ENCODE measurements around the gene RBM20. TPM values are rescaled to one million over a fixed set of nuclear protein-coding genes. Genes with fewer than 3 reads are reported as not detected.

RBM20 gene
- total RNA-seq, 4 donors from 2014 or later: 1.6 to 18.6 (median 3.2) TPM

- WGBS: 72% methylated on average over 3 of the region's 3 CpGs
- DNase-seq (ENCODE audit: low spot score in 2 of 2): no peak
- Histone ChIP-seq H3K36me3 (peaks cover 65% of the 10 kb centered on the region), H3K27ac (no peak overlapping the region), H3K27me3 (no peaks in the 10 kb centered on the region), H3K4me1 (peaks cover 53% of the 10 kb centered on the region), H3K4me3 (no peak overlapping the region), H3K9me3 (no peaks in the 10 kb centered on the region)
- TF ChIP-seq POLR2AphosphoS5 (IDR thresholded peaks at IDR 0.05): no peak
These were observed 235.9 kb downstream of the RBM20 start for GRCh38 chr10:110880012-110880411.

GRCh38 chr10:110881247-110881646 is 237.1 kb downstream of the RBM20 start:
- Histone ChIP-seq H3K36me3 (peaks cover 78% of the 10 kb centered on the region), H3K9me3 (no peaks in the 10 kb centered on the region), H3K27ac (no peak overlapping the region), H3K4me1 (peaks cover 43% of the 10 kb centered on the region), H3K27me3 (no peaks in the 10 kb centered on the region), H3K4me3 (no peak overlapping the region)
- TF ChIP-seq POLR2AphosphoS5 (IDR thresholded peaks at IDR 0.05) (no peak), EP300 (IDR thresholded peaks at IDR 0.05) (no peak), POLR2A (IDR thresholded peaks at IDR 0.05) (no peak)
- TF ChIP-seq, protein P1, sequence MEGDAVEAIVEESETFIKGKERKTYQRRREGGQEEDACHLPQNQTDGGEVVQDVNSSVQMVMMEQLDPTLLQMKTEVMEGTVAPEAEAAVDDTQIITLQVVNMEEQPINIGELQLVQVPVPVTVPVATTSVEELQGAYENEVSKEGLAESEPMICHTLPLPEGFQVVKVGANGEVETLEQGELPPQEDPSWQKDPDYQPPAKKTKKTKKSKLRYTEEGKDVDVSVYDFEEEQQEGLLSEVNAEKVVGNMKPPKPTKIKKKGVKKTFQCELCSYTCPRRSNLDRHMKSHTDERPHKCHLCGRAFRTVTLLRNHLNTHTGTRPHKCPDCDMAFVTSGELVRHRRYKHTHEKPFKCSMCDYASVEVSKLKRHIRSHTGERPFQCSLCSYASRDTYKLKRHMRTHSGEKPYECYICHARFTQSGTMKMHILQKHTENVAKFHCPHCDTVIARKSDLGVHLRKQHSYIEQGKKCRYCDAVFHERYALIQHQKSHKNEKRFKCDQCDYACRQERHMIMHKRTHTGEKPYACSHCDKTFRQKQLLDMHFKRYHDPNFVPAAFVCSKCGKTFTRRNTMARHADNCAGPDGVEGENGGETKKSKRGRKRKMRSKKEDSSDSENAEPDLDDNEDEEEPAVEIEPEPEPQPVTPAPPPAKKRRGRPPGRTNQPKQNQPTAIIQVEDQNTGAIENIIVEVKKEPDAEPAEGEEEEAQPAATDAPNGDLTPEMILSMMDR (IDR thresholded peaks at IDR 0.05): no peak
- WGBS: 74% methylated on average over 9 of the region's 9 CpGs
- no peak for DNase-seq (ENCODE audit: low spot score in 2 of 2)

GRCh38 chr10:110881905-110882304 is 237.8 kb downstream of the RBM20 start:
- Histone ChIP-seq H3K27ac (no peak overlapping the region), H3K4me3 (no peak overlapping the region)

DNA sequence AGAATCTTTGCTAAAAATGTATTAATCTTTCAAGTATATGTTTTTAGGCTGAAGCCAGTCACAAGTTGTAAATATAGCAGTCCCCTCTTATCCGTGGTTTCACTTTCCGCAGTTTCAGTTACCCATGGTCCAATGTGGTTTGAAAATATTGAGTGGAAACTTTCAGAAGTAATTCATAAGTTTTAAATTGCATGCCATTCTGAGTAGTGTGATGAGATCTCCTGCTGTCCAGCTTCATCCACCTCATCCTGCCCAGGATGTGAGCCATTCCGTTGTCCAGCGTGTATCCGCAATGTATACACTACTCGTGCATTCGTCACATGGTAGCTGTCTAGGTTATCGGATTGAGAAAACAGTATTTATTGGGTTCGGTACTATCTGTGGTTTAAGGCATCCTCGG is 239.8 kb downstream of the RBM20 start:
- Histone ChIP-seq H3K4me3 (no peak overlapping the region), H3K27me3 (no peaks in the 10 kb centered on the region), H3K27ac (no peak overlapping the region), H3K4me1 (peaks cover 21% of the 10 kb centered on the region), H3K36me3 (peaks cover 86% of the 10 kb centered on the region), H3K9me3 (no peaks in the 10 kb centered on the region)
- 85% methylated on average over 10 of the region's 10 CpGs for WGBS
- TF ChIP-seq POLR2A (IDR thresholded peaks at IDR 0.05): no peak
- no peak for TF ChIP-seq POLR2AphosphoS5 (IDR thresholded peaks at IDR 0.05)
- TF ChIP-seq EP300 (IDR thresholded peaks at IDR 0.05): no peak
- TF ChIP-seq, protein P1 (IDR thresholded peaks at IDR 0.05): no peak
- no peak for DNase-seq (ENCODE audit: low spot score in 2 of 2)

More at GRCh38 chr10:110881905-110882304, 237.8 kb downstream of the RBM20 start:
- Histone ChIP-seq H3K36me3 (peaks cover 84% of the 10 kb centered on the region), H3K4me1 (peaks cover 39% of the 10 kb centered on the region), H3K9me3 (no peaks in the 10 kb centered on the region), H3K27me3 (no peaks in the 10 kb centered on the region)
- 63% methylated on average over 4 of the region's 4 CpGs for WGBS
- DNase-seq (ENCODE audit: low spot score in 2 of 2): no peak
- TF ChIP-seq, protein P1 (IDR thresholded peaks at IDR 0.05): no peak
- TF ChIP-seq POLR2AphosphoS5 (IDR thresholded peaks at IDR 0.05) (no peak), POLR2A (IDR thresholded peaks at IDR 0.05) (no peak)

DNA sequence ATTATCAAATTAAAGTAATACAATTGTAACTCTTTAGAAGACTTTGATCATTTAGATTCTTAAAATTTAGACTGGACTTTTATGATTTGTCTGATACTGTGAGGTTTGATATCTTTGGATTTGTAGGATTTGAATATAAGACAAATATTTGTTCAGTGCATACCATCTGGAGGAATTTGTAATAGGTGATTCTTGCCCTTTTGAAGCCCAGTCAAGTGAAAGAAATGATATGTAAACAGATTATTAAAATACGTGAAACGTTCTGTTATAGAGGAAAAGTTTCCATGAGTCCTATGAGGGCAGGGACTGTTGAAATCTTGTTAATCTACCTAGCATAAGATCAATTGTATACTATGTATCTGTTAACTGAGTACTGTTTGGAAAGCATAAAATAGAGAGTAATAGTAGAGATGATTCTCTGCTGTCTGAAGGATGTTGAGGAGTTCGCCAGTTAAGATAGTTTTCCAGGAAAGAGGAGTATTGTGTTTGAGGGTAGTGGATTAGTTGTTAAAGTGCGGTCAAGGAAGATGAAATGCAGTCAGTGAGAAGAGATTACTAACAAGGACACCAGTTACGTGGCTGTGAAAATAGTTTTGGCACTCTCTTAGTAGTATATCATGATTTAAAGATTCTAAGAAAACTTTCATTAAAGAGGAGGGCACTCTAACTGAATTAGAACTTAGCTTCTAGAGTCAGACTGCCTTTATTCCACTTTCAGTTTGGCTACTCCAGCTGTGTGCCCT is 242.0 kb downstream of the RBM20 start:
- no peak for DNase-seq (ENCODE audit: low spot score in 2 of 2)
- no peak overlapping the region for H3K27ac ChIP-seq

More for the DNA sequence above, 242.0 kb downstream of the RBM20 start:
- no peak for TF ChIP-seq POLR2A (IDR thresholded peaks at IDR 0.05)
- no peak for TF ChIP-seq POLR2AphosphoS5 (IDR thresholded peaks at IDR 0.05)
- TF ChIP-seq EP300 (IDR thresholded peaks at IDR 0.05): no peak
- TF ChIP-seq, protein P1 (IDR thresholded peaks at IDR 0.05): no peak
- no peaks in the 10 kb centered on the region for H3K27me3 ChIP-seq
- peaks cover 8% of the 10 kb centered on the region for H3K4me1 ChIP-seq
- WGBS: 53% methylated on average over 5 of the region's 5 CpGs
- peaks cover 91% of the 10 kb centered on the region for H3K36me3 ChIP-seq
- no peak overlapping the region for H3K4me3 ChIP-seq
- H3K9me3 ChIP-seq: no peaks in the 10 kb centered on the region

All from suprapubic skin (tissue), 4 donors.